ENCODE data around the gene PRSS23.

DNA sequence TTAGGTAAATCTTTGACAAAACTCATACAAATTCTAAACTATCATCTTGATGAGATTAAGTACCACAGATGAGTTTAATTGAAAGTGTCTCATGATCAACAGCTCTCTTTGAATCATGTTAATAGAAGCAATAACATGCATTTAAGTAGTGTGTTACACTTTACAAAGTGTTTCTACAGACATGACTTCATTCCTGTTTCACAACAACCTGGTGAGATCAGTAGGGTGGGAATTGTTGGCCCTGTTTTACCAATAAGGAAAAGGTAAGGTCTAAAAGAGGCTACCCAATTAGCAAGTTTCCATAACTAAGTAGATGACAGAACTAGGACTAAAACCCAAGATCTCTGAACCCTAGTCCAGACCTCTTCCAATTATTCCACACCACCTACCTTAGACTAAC is 12.7 kb upstream of the PRSS23 start:
- TF ChIP-seq, protein P1, sequence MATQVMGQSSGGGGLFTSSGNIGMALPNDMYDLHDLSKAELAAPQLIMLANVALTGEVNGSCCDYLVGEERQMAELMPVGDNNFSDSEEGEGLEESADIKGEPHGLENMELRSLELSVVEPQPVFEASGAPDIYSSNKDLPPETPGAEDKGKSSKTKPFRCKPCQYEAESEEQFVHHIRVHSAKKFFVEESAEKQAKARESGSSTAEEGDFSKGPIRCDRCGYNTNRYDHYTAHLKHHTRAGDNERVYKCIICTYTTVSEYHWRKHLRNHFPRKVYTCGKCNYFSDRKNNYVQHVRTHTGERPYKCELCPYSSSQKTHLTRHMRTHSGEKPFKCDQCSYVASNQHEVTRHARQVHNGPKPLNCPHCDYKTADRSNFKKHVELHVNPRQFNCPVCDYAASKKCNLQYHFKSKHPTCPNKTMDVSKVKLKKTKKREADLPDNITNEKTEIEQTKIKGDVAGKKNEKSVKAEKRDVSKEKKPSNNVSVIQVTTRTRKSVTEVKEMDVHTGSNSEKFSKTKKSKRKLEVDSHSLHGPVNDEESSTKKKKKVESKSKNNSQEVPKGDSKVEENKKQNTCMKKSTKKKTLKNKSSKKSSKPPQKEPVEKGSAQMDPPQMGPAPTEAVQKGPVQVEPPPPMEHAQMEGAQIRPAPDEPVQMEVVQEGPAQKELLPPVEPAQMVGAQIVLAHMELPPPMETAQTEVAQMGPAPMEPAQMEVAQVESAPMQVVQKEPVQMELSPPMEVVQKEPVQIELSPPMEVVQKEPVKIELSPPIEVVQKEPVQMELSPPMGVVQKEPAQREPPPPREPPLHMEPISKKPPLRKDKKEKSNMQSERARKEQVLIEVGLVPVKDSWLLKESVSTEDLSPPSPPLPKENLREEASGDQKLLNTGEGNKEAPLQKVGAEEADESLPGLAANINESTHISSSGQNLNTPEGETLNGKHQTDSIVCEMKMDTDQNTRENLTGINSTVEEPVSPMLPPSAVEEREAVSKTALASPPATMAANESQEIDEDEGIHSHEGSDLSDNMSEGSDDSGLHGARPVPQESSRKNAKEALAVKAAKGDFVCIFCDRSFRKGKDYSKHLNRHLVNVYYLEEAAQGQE (IDR thresholded peaks at IDR 0.05; ENCODE audit: low read depth, low read length), result no peak
- TF ChIP-seq EP300 (IDR thresholded peaks at IDR 0.05; ENCODE audit: borderline replicate concordance in 1 of 2, control insufficient read depth in 1 of 2, low read depth in 2 of 2, low read length in 2 of 2) (no peak), CEBPB (IDR thresholded peaks at IDR 0.05; ENCODE audit: borderline replicate concordance in 1 of 2, low read depth in 2 of 2, low read length in 2 of 2) (no peak), MYC (IDR thresholded peaks at IDR 0.05; ENCODE audit: insufficient read depth, insufficient read length, insufficient replicate concordance, low read length, severe bottlenecking) (no peak), DPF2 (IDR thresholded peaks at IDR 0.05) (no peak)
- TF ChIP-seq, protein P2, sequence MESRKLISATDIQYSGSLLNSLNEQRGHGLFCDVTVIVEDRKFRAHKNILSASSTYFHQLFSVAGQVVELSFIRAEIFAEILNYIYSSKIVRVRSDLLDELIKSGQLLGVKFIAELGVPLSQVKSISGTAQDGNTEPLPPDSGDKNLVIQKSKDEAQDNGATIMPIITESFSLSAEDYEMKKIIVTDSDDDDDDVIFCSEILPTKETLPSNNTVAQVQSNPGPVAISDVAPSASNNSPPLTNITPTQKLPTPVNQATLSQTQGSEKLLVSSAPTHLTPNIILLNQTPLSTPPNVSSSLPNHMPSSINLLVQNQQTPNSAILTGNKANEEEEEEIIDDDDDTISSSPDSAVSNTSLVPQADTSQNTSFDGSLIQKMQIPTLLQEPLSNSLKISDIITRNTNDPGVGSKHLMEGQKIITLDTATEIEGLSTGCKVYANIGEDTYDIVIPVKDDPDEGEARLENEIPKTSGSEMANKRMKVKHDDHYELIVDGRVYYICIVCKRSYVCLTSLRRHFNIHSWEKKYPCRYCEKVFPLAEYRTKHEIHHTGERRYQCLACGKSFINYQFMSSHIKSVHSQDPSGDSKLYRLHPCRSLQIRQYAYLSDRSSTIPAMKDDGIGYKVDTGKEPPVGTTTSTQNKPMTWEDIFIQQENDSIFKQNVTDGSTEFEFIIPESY (IDR thresholded peaks at IDR 0.05), result no peak
- TF ChIP-seq, protein P3, sequence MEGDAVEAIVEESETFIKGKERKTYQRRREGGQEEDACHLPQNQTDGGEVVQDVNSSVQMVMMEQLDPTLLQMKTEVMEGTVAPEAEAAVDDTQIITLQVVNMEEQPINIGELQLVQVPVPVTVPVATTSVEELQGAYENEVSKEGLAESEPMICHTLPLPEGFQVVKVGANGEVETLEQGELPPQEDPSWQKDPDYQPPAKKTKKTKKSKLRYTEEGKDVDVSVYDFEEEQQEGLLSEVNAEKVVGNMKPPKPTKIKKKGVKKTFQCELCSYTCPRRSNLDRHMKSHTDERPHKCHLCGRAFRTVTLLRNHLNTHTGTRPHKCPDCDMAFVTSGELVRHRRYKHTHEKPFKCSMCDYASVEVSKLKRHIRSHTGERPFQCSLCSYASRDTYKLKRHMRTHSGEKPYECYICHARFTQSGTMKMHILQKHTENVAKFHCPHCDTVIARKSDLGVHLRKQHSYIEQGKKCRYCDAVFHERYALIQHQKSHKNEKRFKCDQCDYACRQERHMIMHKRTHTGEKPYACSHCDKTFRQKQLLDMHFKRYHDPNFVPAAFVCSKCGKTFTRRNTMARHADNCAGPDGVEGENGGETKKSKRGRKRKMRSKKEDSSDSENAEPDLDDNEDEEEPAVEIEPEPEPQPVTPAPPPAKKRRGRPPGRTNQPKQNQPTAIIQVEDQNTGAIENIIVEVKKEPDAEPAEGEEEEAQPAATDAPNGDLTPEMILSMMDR (IDR thresholded peaks at IDR 0.05 in 2 of 3, conservative IDR thresholded peaks at IDR 0.05 in 1 of 3; ENCODE audit: control insufficient read depth in 2 of 3, extremely low read depth in 1 of 3, insufficient read depth in 1 of 3, low read depth in 3 of 3, low read length in 3 of 3), result no peak
